ENCODE data around the gene NDUFA12.

GRCh38 chr12:94980577-94980976 is 22.9 kb downstream of the NDUFA12 start:
- TF ChIP-seq CTCF (IDR thresholded peaks at IDR 0.05 in 2 of 3, conservative IDR thresholded peaks at IDR 0.05 in 1 of 3; ENCODE audit: borderline replicate concordance in 1 of 3, insufficient read depth in 1 of 3, low read depth in 2 of 3, low read length in 2 of 3) = peak in 2 of 3 experiments; percentile 16 to 21; a peak in 1 of 6 replicates
- no peak for TF ChIP-seq POLR2A (IDR thresholded peaks at IDR 0.05; ENCODE audit: borderline replicate concordance, extremely low read depth, insufficient read depth, insufficient read length)

Data from HCT116 (cell line).